IPS-18c (cell line): Measurements from ENCODE around the gene ROMO1.
"Not testable (repeated sequence)": the region's sequence is repeated elsewhere in the genome, so short reads cannot be mapped to it uniquely, and the experiment has no call there.

Experiments used
- H3K4me3 ChIP-seq: 2 replicates; pipeline ENCODE4 v1.7.0; 2013; ENCODE audit warnings: low read depth, mild to moderate bottlenecking, low read length, moderate library complexity; ENCODE audit not compliant: insufficient read depth
- H3K9me3 ChIP-seq: one replicate; pipeline ENCODE4 v1.6.1; 2013; ENCODE audit warnings: mild to moderate bottlenecking, low read length, moderate library complexity; ENCODE audit not compliant: control insufficient read depth, insufficient read depth

Gene ROMO1

GRCh38 chr20:35669681-35670080, 29.5 kb upstream of the ROMO1 start:
- no peaks in the 10 kb centered on the region for H3K9me3 ChIP-seq
- no peak overlapping the region for H3K4me3 ChIP-seq

GRCh38 chr20:35673884-35674283, 25.3 kb upstream of the ROMO1 start:
- Histone ChIP-seq H3K9me3 (no peaks in the 10 kb centered on the region), H3K4me3 (no peak overlapping the region)

- no peaks in the 10 kb centered on the region for H3K9me3 ChIP-seq
- H3K4me3 ChIP-seq, result no peak overlapping the region
These were observed 24.3 kb upstream of the ROMO1 start for GRCh38 chr20:35674921-35675320.

GRCh38 chr20:35680452-35681183, 18.6 kb upstream of the ROMO1 start:
- no peaks in the 10 kb centered on the region for H3K9me3 ChIP-seq

GRCh38 chr20:35681960-35682359, 17.2 kb upstream of the ROMO1 start:
- H3K4me3 ChIP-seq, result no peak overlapping the region

More at GRCh38 chr20:35680452-35681183, 18.6 kb upstream of the ROMO1 start:
- no peak overlapping the region for H3K4me3 ChIP-seq

GRCh38 chr20:35685368-35685767, 13.8 kb upstream of the ROMO1 start:
- not testable (repeated sequence) for H3K9me3 ChIP-seq, H3K4me3 ChIP-seq

More at GRCh38 chr20:35681960-35682359, 17.2 kb upstream of the ROMO1 start:
- H3K9me3 ChIP-seq, result no peaks in the 10 kb centered on the region

- not testable (repeated sequence) for H3K9me3 ChIP-seq, H3K4me3 ChIP-seq
These were observed 12.3 kb upstream of the ROMO1 start for GRCh38 chr20:35686872-35687271.

- peaks cover 2% of the 10 kb centered on the region for H3K9me3 ChIP-seq
- H3K4me3 ChIP-seq, result no peak overlapping the region
These were observed 8.9 kb upstream of the ROMO1 start for GRCh38 chr20:35690265-35690664.

GRCh38 chr20:35695245-35695749, 3.9 kb upstream of the ROMO1 start:
- Histone ChIP-seq H3K4me3 (no peak overlapping the region), H3K9me3 (no peaks in the 10 kb centered on the region)

GRCh38 chr20:35695978-35696377, 3.2 kb upstream of the ROMO1 start:
- Histone ChIP-seq H3K4me3 (no peak overlapping the region), H3K9me3 (no peaks in the 10 kb centered on the region)

- peak overlapping the region; percentile 100 for H3K4me3 ChIP-seq
- H3K9me3 ChIP-seq, result no peaks in the 10 kb centered on the region
These were observed 1.4 kb upstream of the ROMO1 start for GRCh38 chr20:35697696-35698297.

GRCh38 chr20:35698298-35699126, 693 bp upstream of the ROMO1 start:
- no peaks in the 10 kb centered on the region for H3K9me3 ChIP-seq
- peak overlapping the region; percentile 100 for H3K4me3 ChIP-seq

GRCh38 chr20:35699957-35700624, 886 bp downstream of the ROMO1 start:
- no peaks in the 10 kb centered on the region for H3K9me3 ChIP-seq
- peak overlapping the region; percentile 100 for H3K4me3 ChIP-seq

GRCh38 chr20:35700625-35701148, 1.5 kb downstream of the ROMO1 start:
- Histone ChIP-seq H3K9me3 (no peaks in the 10 kb centered on the region), H3K4me3 (no peak overlapping the region)

GRCh38 chr20:35702051-35702823, 3.0 kb downstream of the ROMO1 start:
- Histone ChIP-seq H3K9me3 (no peaks in the 10 kb centered on the region), H3K4me3 (no peak overlapping the region)
